GM19438 (cell line): ENCODE results near the gene ABCB4.

Source experiments
- ATAC-seq: cut with Tn5 transposase; IDR thresholded peaks from one replicate; pipeline ENCODE4 v1.9.1; 2021; ENCODE audit warnings: low read depth; ENCODE audit not compliant: unreplicated experiment

Gene ABCB4

DNA sequence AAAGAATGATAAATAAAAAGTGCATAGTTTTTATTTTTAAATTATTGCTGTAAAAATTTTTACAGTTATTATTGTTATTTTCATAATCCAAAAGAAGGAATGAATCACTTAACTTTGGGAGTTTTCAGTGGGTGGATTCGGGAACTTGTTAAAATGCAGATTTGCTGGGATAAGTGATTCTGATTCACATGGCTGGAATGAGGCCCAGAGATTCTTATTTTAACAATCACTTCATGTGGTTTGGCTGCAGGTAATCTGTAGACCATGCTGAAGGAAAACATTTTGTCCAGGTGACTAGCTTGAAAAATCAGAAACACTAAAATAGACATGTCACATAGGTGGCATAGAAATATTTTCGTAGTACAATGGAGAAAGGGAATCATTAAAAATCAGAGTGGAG, 116.1 kb downstream of the ABCB4 start:
- ATAC-seq = no peak

DNA sequence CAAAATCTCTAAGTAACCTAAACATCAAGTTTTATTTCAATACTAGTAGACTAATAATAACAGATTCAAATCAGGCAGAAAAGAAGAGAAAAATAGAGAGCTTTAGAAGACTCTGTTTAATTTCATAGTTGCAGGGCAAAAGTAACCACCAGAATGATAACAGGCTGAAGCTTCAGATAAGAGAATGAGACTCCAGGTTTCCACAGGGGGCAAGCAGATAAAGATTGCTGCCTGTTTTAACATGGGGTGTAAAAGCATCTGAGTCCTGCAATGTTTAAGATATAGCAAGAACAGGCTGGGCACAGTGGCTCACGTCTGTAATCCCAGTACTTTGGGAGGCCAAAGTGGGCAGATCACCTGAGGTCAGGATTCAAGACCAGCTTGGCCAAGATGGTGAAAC, 119.0 kb downstream of the ABCB4 start:
- no peak for ATAC-seq

DNA sequence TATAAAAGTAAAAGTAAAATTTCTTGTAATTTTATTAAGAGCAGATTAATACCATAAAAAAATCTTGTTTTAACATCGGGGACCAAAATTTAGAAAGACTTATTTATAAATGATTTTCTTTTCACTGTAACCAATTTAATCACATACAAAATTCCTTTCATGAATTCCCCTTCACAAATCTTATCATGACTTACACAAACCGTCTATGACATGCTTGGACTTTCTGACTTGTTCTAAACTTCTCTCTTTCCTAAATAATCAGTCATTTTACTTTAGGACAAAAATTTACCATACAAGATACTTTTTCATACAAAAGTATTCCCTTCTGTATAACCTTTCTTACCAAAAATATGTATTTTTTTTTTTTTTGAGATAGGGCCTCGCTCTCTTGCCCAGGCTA, 120.7 kb downstream of the ABCB4 start:
- ATAC-seq = no peak
